ENCODE measurements around the gene SVOPL.
A peak's percentile ranks its signal among the peaks of the same experiment; 100 is the strongest.
"Not testable (repeated sequence)": the region's sequence is repeated elsewhere in the genome, so short reads cannot be mapped to it uniquely, and the experiment has no call there.

The SVOPL gene, protein sequence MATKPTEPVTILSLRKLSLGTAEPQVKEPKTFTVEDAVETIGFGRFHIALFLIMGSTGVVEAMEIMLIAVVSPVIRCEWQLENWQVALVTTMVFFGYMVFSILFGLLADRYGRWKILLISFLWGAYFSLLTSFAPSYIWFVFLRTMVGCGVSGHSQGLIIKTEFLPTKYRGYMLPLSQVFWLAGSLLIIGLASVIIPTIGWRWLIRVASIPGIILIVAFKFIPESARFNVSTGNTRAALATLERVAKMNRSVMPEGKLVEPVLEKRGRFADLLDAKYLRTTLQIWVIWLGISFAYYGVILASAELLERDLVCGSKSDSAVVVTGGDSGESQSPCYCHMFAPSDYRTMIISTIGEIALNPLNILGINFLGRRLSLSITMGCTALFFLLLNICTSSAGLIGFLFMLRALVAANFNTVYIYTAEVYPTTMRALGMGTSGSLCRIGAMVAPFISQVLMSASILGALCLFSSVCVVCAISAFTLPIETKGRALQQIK

DNA sequence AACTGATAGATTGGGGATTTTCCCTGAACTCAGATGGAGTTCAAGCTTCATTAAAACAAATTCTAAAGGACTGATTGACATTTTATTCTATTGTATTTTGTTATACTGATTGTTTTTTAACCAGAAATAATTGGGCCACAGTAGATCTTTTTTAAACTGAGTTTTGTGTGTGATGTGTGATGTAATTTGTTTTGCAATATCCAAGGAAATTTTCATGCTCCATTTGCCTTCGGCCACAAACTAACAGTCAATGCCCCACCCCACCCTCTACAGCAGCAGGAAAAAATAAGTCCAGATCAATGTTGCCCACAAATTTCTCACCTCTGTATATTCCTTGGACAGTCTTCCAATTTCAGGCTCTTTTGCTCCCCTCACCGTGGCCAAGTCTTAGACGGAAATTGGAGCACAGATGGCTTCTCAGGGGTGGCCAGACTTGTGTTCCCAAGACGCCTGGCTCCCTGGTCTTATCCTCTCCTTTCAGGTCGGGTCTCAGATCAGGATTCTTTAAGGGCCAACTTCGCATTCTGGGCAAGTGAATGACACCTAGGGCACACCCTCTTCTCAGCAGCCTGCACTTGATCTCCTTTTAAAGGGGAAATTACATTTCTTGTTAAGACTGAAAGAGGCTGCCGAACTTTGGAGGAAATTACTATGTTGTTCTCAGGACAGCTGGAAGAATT, at the start of gene SVOPL:
Gene SVOPL, minus strand, starts transcription at position 506 of the 680 bp plus-strand sequence. CDS start 22,317 bp downstream, outside the sequence.
- DNase-seq (ENCODE audit: low read depth, low spot score), result no peak

DNA sequence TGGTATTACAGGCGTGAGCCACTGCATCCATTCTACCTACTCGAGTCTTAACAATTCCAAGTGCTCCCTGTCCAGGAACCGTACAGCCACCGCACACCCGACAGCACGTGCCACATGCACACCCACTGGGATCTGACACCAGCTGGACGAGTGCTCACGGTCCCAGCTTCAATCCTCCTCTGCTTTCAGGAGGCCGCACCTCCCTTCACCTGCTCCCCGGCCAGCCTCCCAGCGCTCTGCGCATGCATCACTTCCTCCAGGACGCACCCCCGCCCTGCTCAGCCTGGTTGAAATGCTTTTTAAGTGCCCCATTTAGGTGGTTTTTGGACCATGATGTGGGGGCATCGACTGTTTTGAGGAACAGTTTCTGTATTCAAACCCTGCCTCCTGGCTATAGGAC, 49.3 kb upstream of the SVOPL start:
- no peak for DNase-seq (ENCODE audit: low read depth, low spot score)

DNA sequence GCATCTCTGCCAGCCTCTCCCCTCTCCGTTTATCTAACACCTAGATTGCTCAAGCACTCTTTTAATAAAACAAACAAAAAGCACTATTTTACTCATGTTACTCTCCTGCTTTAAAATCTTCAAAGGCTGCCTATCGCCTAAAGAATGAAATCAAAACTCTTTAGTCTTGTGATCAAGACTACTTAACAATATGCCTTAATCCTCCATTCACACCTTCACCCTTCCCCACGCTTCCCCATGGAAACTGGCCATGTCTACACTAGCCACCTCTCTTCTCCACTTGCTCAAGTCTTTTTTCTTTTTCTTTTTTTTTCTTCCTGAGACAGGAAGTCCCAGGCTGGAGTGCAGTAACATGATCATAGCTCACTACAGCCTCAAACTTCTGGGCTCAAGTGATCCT, 48.8 kb upstream of the SVOPL start:
- no peak for DNase-seq (ENCODE audit: low read depth, low spot score)

DNA sequence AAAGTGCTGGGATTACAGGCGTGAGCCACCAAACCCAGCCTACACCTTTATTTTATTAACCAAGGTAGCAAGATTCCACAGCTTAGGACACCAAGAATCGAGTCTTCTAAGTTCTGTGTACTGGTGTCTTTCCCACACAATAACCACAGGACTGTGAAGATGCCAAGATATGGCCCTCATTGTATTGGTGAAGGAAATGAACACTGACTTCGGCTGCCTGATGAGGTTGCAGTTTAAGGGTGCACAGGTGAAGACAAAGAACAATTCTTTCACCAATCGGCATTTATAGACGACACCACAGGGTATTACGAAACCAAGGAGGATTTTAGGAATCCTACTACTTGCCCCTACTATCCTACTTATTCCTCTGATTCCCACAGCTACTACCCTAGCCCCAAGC, 47.5 kb upstream of the SVOPL start:
- DNase-seq (ENCODE audit: low read depth, low spot score), result no peak

DNA sequence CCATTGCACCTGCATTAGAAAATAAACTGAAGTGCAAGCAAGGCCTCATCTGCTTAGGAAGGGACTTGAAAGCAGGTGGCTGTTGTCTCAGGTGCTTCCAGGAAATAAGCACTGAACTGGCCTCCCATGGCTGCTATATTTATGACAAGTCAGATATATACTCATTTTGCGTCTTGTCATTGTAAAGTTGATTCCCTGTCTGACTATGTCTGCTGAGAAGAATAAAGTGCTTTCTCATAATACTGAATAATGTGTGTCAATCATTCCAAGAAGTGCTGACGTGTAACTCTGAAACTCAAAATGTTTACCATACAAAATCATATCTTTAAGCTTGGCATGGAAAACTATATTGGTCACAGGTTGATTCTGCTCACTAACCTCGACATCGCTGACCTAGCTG, 44.9 kb upstream of the SVOPL start:
- DNase-seq (ENCODE audit: low read depth, low spot score), result no peak

DNA sequence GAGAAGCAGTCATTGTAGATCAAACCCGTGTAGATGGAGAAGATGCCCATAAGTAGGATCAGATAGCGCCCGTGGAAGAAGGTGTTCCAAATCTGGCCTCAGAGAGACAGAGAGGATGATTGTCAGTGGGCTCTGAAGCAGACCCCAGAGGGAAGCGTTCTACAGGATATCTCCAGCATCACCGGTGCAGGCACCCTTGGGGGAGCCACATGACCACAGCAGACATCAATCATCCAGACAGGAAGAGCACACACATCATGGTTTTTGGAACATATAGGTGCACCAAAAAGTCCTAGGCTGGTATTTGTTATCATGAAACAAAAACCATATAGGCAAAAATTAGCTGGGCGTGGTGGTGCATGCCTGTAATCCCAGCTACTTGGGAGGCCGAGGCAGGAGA, 44.0 kb upstream of the SVOPL start:
- DNase-seq (ENCODE audit: low read depth, low spot score), result no peak

DNA sequence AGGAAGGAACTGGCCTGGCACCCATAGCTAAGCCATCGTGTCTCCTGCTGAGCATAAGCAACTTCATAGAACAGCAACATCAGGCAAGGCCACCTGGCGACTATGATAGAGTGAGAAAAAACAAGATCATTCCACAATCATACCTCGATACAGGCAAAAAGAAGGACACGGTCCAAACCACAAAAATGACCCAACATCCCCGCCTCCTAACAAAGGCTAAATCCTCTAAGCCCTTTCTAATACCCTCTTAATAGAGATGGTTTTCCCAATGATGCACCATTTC, 40.2 kb upstream of the SVOPL start:
- DNase-seq (ENCODE audit: low read depth, low spot score), result no peak

DNA sequence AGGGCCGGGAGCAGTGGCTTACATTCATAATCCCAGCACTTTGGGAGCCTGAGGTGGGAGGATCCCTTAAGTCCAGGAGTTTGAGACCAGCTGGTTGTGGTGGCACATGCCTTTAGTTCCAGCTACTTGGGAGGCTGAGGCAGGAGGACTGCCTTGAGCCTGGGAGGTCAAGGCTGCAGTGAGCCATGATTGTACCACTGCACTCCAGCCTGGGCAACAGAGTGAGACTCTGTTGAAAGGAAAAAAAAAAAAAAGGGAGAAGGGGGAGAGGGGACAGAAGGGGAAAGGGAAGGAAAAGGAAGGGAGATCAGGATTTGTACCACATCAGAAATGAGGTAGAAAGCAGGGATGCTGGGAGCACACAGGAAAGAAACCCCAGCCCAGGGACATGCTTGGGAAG, 38.7 kb upstream of the SVOPL start:
- no peak for DNase-seq (ENCODE audit: low read depth, low spot score)

DNA sequence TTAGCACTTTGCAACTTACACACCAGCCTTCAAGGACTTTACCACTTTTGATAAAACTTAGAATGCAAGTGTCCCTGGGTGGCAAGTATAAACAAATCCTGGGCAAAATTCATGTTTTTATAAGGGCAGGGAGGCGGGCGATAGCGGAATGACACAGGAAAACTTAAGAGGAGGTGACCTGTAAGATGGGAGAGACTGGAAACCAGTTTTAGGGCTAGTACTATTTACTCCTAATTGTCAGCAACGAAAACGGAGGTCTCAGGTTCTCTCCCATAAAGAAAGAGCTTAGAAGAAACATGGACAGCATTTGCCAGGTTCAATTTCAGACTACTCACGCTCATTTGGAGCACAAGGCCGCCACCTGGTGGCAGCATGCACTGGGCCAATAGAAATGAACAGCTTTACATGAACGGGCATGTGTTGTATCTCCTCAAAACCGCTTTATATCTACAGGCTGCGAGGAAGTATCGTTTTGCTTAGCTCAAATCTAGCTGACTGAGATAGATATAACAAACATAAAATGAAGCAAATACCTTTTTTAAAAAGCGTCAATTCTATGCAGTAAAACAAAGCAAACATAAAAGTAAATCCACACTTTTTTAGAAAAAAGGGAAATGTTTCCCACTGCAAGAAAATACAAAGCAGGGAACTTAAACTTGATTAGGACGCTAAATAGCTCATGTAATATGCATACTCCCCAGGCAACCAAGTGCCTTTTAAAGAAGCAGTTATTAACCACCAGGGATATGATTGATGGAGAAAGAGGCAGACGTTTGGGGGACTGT, 37.6 kb upstream of the SVOPL start:
- DNase-seq (ENCODE audit: low read depth, low spot score), result peak; percentile 96

DNA sequence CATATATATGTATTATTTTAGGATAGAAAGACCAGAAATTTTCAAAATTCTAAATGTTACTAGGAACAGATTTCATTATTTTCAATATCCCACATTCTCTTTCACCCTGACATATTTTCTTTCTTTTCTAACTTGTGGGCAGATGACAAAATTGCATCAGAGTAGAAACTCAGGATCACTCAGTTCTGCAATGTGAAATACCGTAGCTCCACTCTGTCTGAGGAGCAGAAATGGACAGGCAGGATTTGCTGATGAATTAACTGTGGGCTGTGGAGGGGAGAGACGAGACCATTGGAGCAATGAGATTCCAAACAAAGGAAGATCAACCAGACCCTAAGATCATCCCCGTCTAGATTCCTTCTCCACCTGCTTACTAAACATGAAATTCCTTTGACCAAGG, 37.0 kb upstream of the SVOPL start:
- DNase-seq (ENCODE audit: low read depth, low spot score), result no peak

DNA sequence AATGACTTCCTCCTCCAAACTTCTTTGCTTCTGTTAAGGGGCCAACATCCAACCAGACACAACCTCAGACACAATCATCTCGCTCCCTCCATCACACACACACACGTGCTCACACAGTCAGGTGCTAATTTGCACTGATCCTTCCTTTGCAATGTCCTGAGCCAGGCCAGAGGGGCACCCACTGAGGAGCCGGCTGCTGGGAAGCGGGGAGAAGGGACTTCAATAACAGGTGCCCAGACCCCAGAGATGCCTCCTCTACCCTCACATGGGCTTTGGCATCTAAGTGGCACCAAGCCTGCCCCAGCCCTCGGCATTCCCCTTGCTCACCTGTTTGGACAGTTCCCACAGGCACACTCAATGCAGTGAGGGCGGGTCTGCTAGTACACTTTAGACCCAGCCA, 34.2 kb upstream of the SVOPL start:
- DNase-seq (ENCODE audit: low read depth, low spot score), result no peak

DNA sequence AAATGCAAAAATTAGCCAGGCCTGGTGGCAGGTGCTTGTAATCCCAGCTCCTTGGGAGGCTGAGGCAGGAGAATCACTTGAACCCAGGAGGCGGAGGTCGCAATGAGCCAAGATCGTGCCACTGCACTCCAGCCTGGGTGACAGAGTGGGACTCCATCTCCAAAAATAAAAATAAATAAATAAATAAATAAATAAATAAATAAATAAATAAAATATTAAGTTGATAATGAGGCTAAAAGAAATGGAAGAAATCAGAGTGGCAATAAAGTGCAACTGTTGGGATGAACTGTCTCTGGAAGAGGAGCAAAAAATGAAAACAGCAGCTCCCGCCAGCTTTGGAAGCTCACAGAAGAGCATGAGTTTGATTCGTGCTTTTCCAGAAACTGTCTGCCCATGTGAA, 30.6 kb upstream of the SVOPL start:
- not testable (repeated sequence) for DNase-seq (ENCODE audit: low read depth, low spot score)

DNA sequence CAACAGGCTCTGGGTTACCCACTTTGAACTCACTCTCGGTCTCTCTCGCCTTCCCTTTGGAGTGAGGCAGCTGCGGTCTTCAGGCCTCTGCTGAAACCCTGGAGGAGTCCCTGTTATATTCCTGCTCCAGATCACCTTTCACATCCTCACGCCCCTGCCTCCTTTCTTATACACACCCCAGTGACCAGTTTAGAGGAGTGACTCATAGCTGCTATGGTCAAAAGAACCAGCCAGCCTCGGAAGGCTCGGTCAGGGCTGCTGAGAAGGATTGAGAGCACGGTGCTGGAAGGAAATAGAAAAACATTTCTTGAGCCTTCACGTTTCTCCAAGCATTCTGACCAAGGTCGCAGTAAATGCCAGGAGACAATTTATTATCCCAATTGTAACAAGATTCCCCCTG, 28.3 kb upstream of the SVOPL start:
- DNase-seq (ENCODE audit: low read depth, low spot score), result peak; percentile 44

DNA sequence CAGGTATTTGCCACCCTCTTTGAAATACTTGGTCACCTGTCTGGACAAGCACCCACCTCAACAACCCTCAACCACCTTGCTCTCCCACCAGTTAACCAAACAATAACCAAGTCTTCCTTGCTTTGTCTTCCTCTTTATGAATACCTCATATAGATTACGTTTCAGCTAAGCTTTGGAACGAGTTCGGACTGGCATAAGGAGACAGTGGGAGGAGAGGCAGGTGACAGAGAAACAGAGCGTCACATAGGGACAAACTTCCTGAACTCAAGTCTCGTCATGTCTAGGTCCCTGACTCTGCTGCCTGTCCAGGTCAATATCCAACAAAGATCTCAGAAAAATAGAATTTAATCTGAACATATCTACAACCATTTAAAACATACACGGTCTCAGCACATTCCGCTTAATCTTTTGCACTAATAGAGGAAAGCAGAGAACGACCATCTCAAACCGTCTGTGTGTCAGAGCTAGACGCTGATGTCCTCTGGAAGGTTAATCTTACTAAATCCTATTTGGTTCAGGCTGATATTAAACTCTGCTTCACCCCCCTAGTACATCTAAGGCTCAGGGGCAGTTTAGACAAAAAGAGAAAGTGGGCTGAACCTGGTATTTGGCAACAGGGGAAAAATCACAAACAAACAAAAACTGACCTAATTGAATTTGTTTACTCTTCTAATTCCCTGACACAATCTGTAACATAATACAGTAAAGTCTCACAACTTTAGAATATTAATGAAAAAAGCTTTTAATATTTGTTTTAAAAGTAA, 26.4 kb upstream of the SVOPL start:
- DNase-seq (ENCODE audit: low read depth, low spot score), result no peak

DNA sequence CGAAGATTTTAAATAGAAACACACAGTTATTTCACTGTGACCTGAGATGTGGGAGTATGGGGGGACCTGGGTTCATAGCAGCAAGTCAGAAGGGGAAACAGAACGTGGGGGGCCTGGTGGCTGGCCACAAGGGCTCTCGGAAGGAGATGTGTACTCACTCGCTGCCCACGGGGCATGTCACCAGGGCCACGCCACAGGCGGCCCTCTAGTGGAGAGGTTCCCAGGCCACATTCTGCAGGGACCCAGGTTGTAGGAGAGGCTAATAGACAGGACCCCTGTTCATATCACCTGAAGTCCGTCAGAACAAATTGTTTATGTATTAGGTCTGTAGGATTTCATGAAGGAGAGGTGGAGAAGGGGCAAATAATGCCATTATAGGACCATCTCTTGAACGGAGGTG, 25.1 kb upstream of the SVOPL start:
- DNase-seq (ENCODE audit: low read depth, low spot score), result no peak

DNA sequence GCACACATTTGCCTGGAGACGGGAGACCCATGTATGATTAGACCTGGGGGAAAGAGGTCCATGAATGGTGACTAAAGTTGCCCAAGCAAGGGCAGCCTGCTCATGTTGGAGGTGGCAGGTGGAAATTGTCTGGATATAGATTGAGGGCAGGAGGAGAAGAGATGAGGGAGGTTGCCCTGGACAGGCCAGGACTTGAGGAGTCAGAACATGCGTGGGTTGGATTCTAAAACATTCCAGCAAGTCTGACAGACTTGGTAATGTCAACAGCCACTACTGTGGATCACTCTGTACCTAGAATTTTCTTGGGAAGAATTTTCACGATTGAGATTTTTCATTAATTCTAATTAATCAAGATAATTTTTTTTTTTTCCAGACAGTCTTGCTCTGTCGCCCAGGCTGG, 19.1 kb upstream of the SVOPL start:
- DNase-seq (ENCODE audit: low read depth, low spot score), result no peak

DNA sequence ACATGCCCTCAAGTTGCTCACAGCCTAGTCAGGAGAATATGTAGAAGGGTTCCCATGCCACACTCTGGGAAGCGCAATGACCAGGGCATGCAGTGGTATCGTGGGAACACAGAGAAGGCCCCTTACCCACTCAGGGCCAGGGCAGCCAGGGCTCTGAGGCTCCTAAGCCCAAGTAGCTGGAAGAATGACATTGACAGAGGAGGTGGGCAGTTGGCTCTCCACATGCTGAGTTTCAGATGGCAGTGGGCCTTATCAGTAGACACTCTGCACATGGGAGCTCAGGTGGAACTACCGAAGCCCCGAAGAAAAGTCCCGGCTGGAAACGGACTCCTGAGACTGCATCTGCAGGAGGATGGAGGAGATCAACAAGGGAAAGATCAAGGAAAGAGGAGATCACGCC, 15.7 kb upstream of the SVOPL start:
- DNase-seq (ENCODE audit: low read depth, low spot score), result no peak

DNA sequence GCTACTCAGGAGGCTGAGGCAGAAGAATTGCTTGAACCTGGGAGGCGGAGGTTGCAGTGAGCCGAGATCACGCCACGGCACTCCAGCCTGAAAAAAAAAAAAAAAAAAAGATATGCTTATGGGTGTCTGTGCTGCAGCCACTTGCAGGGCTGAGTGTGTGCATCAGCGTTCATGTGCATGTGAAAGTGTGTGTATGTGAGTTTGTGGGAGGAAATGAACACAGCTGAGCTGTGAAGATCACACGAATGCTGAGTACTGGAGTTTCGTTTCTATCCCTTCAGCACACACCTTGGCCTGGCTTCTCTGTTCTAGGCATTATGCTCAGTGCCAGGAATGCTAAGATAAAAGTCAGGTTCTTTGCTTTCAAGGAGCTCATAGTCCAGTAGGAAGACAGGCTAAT, 12.0 kb upstream of the SVOPL start:
- no peak for DNase-seq (ENCODE audit: low read depth, low spot score)

DNA sequence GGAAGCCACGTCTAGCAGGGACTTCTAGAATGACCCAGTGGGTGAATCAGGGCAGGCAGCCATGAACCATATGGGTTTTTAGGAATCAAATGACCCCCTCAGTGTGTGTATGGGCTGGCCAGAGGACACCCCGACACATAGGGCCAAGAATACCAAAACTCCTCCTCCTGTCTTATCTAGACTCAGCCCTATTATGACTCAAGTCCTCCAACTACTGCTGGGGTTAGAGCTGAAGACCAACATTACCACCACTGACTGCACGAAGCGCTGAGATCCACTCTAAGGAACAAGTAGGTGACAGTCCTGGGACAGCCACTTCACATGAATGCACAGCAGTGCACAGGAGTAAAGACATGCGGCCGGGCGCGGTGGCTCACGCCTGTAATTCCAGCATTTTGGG, 11.5 kb upstream of the SVOPL start:
- DNase-seq (ENCODE audit: low read depth, low spot score), result no peak

DNA sequence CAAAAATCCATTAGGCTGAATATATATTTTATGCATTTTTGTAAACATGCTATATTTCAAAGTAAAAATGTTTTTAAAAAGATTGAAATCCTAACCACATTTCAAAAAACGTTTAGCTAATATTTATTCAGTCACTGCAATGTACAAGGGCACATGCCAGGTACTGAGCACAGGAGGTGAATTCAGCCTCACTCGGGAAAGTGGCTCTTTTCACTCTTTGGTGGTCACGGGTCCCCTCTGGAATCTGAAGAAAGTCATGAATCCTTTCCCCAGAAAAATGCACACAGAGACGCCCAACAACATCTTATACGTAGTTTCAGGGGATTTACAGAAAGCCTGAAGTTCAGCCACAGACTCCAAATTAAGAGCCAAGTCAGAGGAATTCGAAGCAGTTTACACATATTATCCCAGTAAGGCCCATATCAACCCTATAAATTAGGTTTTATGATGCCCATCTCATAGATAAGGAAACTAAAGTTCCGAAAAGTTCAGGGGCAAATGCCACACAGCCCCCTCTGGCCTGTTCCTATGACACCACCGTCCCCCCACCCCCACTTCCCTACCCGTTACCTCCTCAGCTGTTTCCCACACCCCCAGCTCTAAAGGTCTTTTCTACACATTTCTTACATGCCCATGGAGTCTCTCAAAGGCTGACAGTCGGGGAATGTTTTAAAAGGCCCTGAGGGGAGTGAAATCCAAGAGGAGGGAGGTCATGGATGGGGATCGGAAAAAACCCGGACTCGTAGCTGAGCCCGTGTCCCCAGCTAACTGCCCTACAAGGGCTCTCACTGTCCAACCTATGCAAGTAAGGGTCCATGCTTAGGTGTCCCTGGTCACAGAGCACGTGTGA, 9.6 kb upstream of the SVOPL start:
- DNase-seq (ENCODE audit: low read depth, low spot score), result no peak

DNA sequence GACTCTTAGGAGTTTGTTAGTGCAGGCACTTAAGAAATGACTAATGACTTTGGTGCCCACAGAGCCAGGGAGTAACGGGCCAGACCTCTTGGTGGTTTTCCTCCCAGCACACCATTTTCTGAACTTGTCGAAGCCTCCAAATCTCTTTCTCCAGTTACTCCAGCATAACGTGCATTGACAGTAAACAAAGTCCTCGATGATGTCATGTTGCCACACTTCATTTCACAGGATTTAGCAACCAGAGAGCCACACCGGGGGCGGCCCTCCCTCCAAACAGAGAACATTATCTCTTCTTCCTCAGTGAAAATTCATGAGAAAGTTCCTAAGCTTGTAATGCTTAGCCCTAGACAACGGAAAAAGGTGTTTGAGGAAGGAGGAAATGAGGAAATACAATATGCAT, 4.0 kb upstream of the SVOPL start:
- no peak for DNase-seq (ENCODE audit: low read depth, low spot score)

Data from astrocyte of the hippocampus (primary cell).